ENCODE data around the gene GOPC.

Gene GOPC

DNA sequence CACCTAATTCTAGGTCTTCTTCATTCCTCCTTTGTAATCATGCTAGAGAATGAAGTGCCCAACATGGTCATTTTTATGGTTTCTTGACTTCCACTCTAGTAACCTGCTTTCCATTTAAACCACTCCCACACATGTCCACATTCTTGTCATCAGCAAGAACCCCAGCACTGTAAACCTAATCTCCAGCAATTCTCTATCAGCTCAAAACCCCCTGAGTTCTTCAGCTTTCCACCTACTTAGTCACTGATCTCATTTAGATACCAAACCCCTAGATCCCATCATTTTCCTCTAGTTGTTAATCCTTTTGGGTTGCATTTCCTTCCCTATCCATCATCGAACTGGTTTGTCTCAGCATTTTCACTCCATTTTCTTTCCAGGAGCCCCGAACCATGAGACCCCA lies 49.7 kb downstream of the GOPC start:
- Histone ChIP-seq H3K4me1 (ENCODE audit: insufficient read depth, poor library complexity, severe bottlenecking) (peaks cover 45% of the 10 kb centered on the region), H3K36me3 (ENCODE audit: low read depth) (peaks cover 40% of the 10 kb centered on the region), H3K27ac (ENCODE audit: poor library complexity, severe bottlenecking) (peak overlapping the region; percentile 95), H3K9me3 (ENCODE audit: severe bottlenecking) (no peaks in the 10 kb centered on the region), H3K27me3 (ENCODE audit: insufficient read depth, poor library complexity, severe bottlenecking) (no peaks in the 10 kb centered on the region), H3K4me3 (ENCODE audit: severe bottlenecking) (no peak overlapping the region)
- DNase-seq (ENCODE audit: low spot score), result no peak
- no peak for ATAC-seq (ENCODE audit: low read depth)
- TF ChIP-seq, protein P1, sequence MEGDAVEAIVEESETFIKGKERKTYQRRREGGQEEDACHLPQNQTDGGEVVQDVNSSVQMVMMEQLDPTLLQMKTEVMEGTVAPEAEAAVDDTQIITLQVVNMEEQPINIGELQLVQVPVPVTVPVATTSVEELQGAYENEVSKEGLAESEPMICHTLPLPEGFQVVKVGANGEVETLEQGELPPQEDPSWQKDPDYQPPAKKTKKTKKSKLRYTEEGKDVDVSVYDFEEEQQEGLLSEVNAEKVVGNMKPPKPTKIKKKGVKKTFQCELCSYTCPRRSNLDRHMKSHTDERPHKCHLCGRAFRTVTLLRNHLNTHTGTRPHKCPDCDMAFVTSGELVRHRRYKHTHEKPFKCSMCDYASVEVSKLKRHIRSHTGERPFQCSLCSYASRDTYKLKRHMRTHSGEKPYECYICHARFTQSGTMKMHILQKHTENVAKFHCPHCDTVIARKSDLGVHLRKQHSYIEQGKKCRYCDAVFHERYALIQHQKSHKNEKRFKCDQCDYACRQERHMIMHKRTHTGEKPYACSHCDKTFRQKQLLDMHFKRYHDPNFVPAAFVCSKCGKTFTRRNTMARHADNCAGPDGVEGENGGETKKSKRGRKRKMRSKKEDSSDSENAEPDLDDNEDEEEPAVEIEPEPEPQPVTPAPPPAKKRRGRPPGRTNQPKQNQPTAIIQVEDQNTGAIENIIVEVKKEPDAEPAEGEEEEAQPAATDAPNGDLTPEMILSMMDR (IDR thresholded peaks at IDR 0.05; ENCODE audit: poor library complexity, severe bottlenecking), result no peak

DNA sequence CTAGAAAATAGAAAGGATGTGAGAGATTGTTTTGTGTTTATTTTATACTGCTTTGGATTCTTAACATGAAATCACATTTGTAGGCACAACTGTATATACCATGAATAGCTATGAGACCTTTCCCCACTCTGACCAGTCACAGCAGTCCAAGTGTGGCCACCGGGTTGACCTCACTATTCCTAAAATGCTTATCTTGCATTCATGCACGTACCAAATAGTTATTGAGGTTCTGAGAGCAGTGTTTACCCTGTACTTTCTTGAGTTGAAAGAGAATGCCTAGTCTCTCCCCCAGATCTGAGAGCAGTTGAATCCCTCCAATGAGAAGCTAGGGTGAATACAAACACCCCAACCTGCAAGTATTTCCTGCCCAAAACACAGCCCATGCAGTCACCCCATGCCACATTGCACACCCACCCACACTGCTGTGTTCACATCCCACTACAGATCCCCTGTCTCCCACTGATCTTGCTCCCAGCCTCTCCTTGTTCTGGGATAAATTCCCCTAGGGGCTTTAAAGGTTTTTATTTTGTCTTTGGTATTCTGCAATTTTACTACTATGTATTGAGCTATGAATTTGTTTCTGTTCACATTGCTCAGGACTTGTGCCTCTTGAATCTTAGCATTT lies 51.6 kb downstream of the GOPC start:
- Histone ChIP-seq H3K36me3 (ENCODE audit: low read depth) (peaks cover 45% of the 10 kb centered on the region), H3K4me3 (ENCODE audit: severe bottlenecking) (no peak overlapping the region), H3K4me1 (ENCODE audit: insufficient read depth, poor library complexity, severe bottlenecking) (peaks cover 45% of the 10 kb centered on the region), H3K9me3 (ENCODE audit: severe bottlenecking) (no peaks in the 10 kb centered on the region), H3K27me3 (ENCODE audit: insufficient read depth, poor library complexity, severe bottlenecking) (no peaks in the 10 kb centered on the region), H3K27ac (ENCODE audit: poor library complexity, severe bottlenecking) (peak overlapping the region; percentile 95)
- DNase-seq (ENCODE audit: low spot score) (no peak), ATAC-seq (ENCODE audit: low read depth) (no peak)
- TF ChIP-seq, protein P1 (IDR thresholded peaks at IDR 0.05; ENCODE audit: poor library complexity, severe bottlenecking), result no peak

DNA sequence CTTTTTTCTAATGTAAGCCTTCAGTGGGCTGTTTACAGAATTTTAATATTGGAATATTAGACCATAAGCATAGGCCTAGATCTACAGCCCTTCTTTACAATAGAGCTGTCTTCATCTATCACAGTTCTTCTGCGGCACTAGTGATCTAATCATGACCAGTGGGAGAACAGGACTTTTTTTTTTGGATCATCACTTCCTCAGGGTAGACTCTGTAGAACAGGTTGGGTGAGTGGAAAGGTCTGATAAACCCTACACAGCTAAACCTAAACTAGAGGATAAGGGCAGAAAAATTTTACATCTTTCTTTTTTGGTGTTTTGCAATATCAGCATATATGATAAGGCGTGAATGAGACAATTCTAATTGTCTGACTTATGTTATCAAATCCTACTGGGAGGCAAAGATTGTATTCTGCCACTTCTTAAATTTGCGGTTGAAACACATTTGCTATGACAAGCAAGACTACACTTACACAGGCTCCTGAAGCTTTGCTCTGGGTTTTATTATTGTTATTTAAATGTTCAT lies 52.2 kb downstream of the GOPC start:
- TF ChIP-seq, protein P1 (IDR thresholded peaks at IDR 0.05; ENCODE audit: poor library complexity, severe bottlenecking), result no peak
- H3K9me3 ChIP-seq (ENCODE audit: severe bottlenecking), result no peaks in the 10 kb centered on the region
- H3K4me3 ChIP-seq (ENCODE audit: severe bottlenecking), result no peak overlapping the region
- peaks cover 50% of the 10 kb centered on the region for H3K36me3 ChIP-seq (ENCODE audit: low read depth)
- peaks cover 45% of the 10 kb centered on the region for H3K4me1 ChIP-seq (ENCODE audit: insufficient read depth, poor library complexity, severe bottlenecking)
- peak overlapping the region; percentile 95 for H3K27ac ChIP-seq (ENCODE audit: poor library complexity, severe bottlenecking)
- ATAC-seq (ENCODE audit: low read depth) (no peak), DNase-seq (ENCODE audit: low spot score) (no peak)
- no peaks in the 10 kb centered on the region for H3K27me3 ChIP-seq (ENCODE audit: insufficient read depth, poor library complexity, severe bottlenecking)

DNA sequence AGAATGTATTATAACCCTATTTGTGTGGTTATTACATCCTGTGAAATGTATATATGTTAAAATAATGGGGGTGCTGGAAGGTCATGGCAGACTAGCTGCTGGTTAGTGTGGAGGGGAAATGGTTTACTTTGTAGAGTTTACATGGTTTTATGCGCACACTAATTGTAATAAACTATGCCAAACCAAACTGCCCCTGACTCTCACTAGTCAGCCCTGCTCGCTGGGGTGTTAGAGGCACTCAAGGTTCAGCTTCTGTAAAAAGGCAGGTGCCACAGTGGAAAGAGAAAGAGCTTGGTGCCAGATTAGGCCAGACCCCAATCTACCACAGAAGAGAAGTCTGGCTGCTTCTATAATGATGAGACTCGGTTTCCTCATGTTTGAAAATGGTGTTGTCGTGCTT lies 52.7 kb downstream of the GOPC start:
- ATAC-seq (ENCODE audit: low read depth) (no peak), DNase-seq (ENCODE audit: low spot score) (no peak)
- Histone ChIP-seq H3K4me1 (ENCODE audit: insufficient read depth, poor library complexity, severe bottlenecking) (peaks cover 45% of the 10 kb centered on the region), H3K36me3 (ENCODE audit: low read depth) (peaks cover 53% of the 10 kb centered on the region), H3K27me3 (ENCODE audit: insufficient read depth, poor library complexity, severe bottlenecking) (no peaks in the 10 kb centered on the region), H3K9me3 (ENCODE audit: severe bottlenecking) (no peaks in the 10 kb centered on the region), H3K4me3 (ENCODE audit: severe bottlenecking) (no peak overlapping the region), H3K27ac (ENCODE audit: poor library complexity, severe bottlenecking) (peak overlapping the region; percentile 95)
- TF ChIP-seq, protein P1 (IDR thresholded peaks at IDR 0.05; ENCODE audit: poor library complexity, severe bottlenecking), result no peak

DNA sequence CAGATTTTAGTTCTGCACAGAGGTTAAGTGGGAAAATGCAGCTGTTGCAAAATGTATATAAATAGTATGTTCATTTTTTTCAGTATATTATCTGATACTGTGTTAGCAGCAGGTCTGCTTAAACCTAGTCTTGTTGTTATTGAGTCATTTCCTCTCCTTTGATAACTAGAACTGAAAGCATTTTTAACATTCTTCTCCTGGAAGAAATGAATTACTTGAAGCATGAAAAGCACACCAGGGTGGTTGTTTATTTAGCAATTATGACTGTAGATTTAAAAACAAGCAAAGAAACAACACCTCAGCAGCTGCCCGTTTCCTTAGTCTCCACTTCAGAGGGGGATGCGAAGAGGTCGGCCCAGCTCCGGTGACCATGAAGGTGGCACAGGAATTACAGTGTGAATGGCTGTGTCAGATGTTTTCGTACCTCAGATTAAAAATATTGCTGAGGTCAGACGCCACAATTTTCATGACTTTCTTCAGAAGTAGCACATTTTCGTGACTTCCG lies 53.5 kb downstream of the GOPC start:
- no peak for DNase-seq (ENCODE audit: low spot score)
- TF ChIP-seq, protein P1 (IDR thresholded peaks at IDR 0.05; ENCODE audit: poor library complexity, severe bottlenecking), result no peak
- peak overlapping the region; percentile 95 for H3K27ac ChIP-seq (ENCODE audit: poor library complexity, severe bottlenecking)
- ATAC-seq (ENCODE audit: low read depth), result peak; percentile 70
- no peaks in the 10 kb centered on the region for H3K27me3 ChIP-seq (ENCODE audit: insufficient read depth, poor library complexity, severe bottlenecking)
- peaks cover 61% of the 10 kb centered on the region for H3K36me3 ChIP-seq (ENCODE audit: low read depth)
- no peak overlapping the region for H3K4me3 ChIP-seq (ENCODE audit: severe bottlenecking)
- H3K9me3 ChIP-seq (ENCODE audit: severe bottlenecking), result no peaks in the 10 kb centered on the region
- peaks cover 45% of the 10 kb centered on the region for H3K4me1 ChIP-seq (ENCODE audit: insufficient read depth, poor library complexity, severe bottlenecking)

Data from RWPE2 (cell line).